ENCODE results near the gene SH2B2. TPM values are rescaled to one million over a fixed set of nuclear protein-coding genes. Genes with fewer than 3 reads are reported as not detected.

The SH2B2 gene
- total RNA-seq, 1 experiment from 2014 or later, result 14.7 TPM

GRCh38 chr7:102244601-102245000 is 42.1 kb upstream of the SH2B2 start:
- no peak for DNase-seq (ENCODE audit: low spot score)
- POLR2A ChIA-PET, result no interaction called here
- H3K9me3 Mint-ChIP-seq, result no peaks in the 10 kb centered on the region
- no peaks in the 10 kb centered on the region for H3K27me3 Mint-ChIP-seq (ENCODE audit: low read depth)
- H3K4me1 Mint-ChIP-seq, result no peaks in the 10 kb centered on the region
- peaks cover 15% of the 10 kb centered on the region for H3K36me3 Mint-ChIP-seq
- CTCF ChIA-PET, result interaction anchor here (0.6 kb wide), 1 partner anchor 669 kb away, joined by 3 read pairs; no protein-coding TSS in a partner anchor
- TF ChIP-seq NR1H2 (CRISPR knock-in tag; IDR thresholded peaks at IDR 0.05) (no peak), HMGA2 (CRISPR knock-in tag; IDR thresholded peaks at IDR 0.05) (no peak), EMX1 (CRISPR knock-in tag; IDR thresholded peaks at IDR 0.05) (no peak), CDX4 (CRISPR knock-in tag; IDR thresholded peaks at IDR 0.05; ENCODE audit: borderline replicate concordance) (no peak), CREB1 (CRISPR knock-in tag; IDR thresholded peaks at IDR 0.05) (no peak), MYBL2 (CRISPR knock-in tag; IDR thresholded peaks at IDR 0.05) (no peak), ZNF138 (CRISPR knock-in tag; conservative IDR thresholded peaks at IDR 0.05) (no peak), USF2 (CRISPR knock-in tag; IDR thresholded peaks at IDR 0.05) (no peak), SMAD4 (CRISPR knock-in tag; IDR thresholded peaks at IDR 0.05) (no peak), ZNF263 (CRISPR knock-in tag; IDR thresholded peaks at IDR 0.05; ENCODE audit: low read depth) (no peak), ESRRA (CRISPR knock-in tag; IDR thresholded peaks at IDR 0.05; ENCODE audit: borderline replicate concordance) (no peak), USF1 (CRISPR knock-in tag; IDR thresholded peaks at IDR 0.05) (no peak), ZNF423 (CRISPR knock-in tag; IDR thresholded peaks at IDR 0.05) (no peak), MLX (CRISPR knock-in tag; IDR thresholded peaks at IDR 0.05) (no peak)
- H3K4me3 Mint-ChIP-seq, result no peak overlapping the region
- no peak for ATAC-seq
- no peak overlapping the region for H3K27ac Mint-ChIP-seq

- POLR2A ChIA-PET, result no interaction called here
- CTCF ChIA-PET, result interaction anchor here (0.5 to 2.2 kb wide), 16 partner anchors 12 to 772 kb away, joined by 3 to 8 read pairs (median 3); no protein-coding TSS in a partner anchor
- ATAC-seq, result no peak; the same call in 1 of the 2 replicates
- TF ChIP-seq ELF4 (CRISPR knock-in tag; IDR thresholded peaks at IDR 0.05; ENCODE audit: low read depth) (no peak), CREM (CRISPR knock-in tag; IDR thresholded peaks at IDR 0.05) (no peak), AR (CRISPR knock-in tag; IDR thresholded peaks at IDR 0.05) (no peak), NR3C1 (CRISPR knock-in tag; conservative IDR thresholded peaks at IDR 0.05; ENCODE audit: low read depth) (no peak), KAT7 (CRISPR knock-in tag; IDR thresholded peaks at IDR 0.05; ENCODE audit: borderline replicate concordance) (no peak), ATF3 (CRISPR knock-in tag; conservative IDR thresholded peaks at IDR 0.05) (no peak), RORB (CRISPR knock-in tag; IDR thresholded peaks at IDR 0.05) (no peak), HMGXB4 (CRISPR knock-in tag; IDR thresholded peaks at IDR 0.05) (no peak), HMGA2 (CRISPR knock-in tag; IDR thresholded peaks at IDR 0.05) (no peak), ZSCAN18 (CRISPR knock-in tag; IDR thresholded peaks at IDR 0.05) (no peak), CBFB (CRISPR knock-in tag; IDR thresholded peaks at IDR 0.05; ENCODE audit: low read depth) (no peak), NFATC4 (CRISPR knock-in tag; IDR thresholded peaks at IDR 0.05) (no peak)
These were observed 38.6 kb upstream of the SH2B2 start for GRCh38 chr7:102248081-102248455.

More at GRCh38 chr7:102248081-102248455, 38.6 kb upstream of the SH2B2 start:
- H3K4me1 Mint-ChIP-seq, result peaks cover 9% of the 10 kb centered on the region
- no peak for DNase-seq (ENCODE audit: low spot score)
- no peaks in the 10 kb centered on the region for H3K27me3 Mint-ChIP-seq (ENCODE audit: low read depth)
- H3K9me3 Mint-ChIP-seq, result no peaks in the 10 kb centered on the region
- H3K27ac Mint-ChIP-seq, result no peak overlapping the region
- H3K4me3 Mint-ChIP-seq, result no peak overlapping the region
- peaks cover 12% of the 10 kb centered on the region for H3K36me3 Mint-ChIP-seq
